Right lobe of liver (tissue), 6 donors: ENCODE data around the gene TSPAN13. TPM values are rescaled to one million over a fixed set of nuclear protein-coding genes. Genes with fewer than 3 reads are reported as not detected.

Experiments
- ATAC-seq, 4 donors: fragments of 200-7000 bp; cut with Tn5 transposase; one replicate each; pipeline ENCODE4 v1.9.1; 2020; ENCODE audit warnings: mild to moderate bottlenecking in 4 of 4, moderate library complexity in 4 of 4
- DNase-seq, 3 donors: peaks; one replicate each; pipeline ENCODE4 v3.0.0-alpha.2; 2020
- H3K27ac ChIP-seq, 3 donors: fragments of 200-600 bp; one replicate each; pipeline ENCODE4 v1.8.0; 2022
- H3K27me3 ChIP-seq, 2 donors: fragments of 200-600 bp; one replicate each; pipeline ENCODE4 v1.8.0; 2022
- H3K36me3 ChIP-seq, 4 donors: fragments of 200-600 bp; sonication (generic) in 1 of 4; one replicate each; pipeline versions ENCODE4 v1.5.1 to v1.8.0; 2017 to 2022; ENCODE audit warnings: control low read depth in 1 of 4
- H3K4me1 ChIP-seq, 4 donors: fragments of 200-600 bp; sonication (generic) in 1 of 4; one replicate each; pipeline versions ENCODE4 v1.5.1 to v1.8.0; 2017 to 2022; ENCODE audit warnings: control low read depth in 1 of 4
- H3K4me3 ChIP-seq, 3 donors: fragments of 200-600 bp; one replicate each; pipeline ENCODE4 v1.8.0; 2022
- H3K9me3 ChIP-seq, 4 donors: fragments of 200-600 bp; sonication (generic) in 1 of 4; one replicate each; pipeline versions ENCODE4 v1.5.1 to v1.8.0; 2017 to 2022; ENCODE audit warnings: control low read depth in 1 of 4
- POLR2A ChIP-seq: fragments of 450-650 bp; IDR thresholded peaks from one replicate; pipeline ENCODE4 v1.6.1; 2017; ENCODE audit warnings: antibody characterized with exemption, mild to moderate bottlenecking
- WGBS: methylation state at CpG from one replicate; pipeline ENCODE4 v1.1.6; 2018; ENCODE audit warnings: low coverage, low lambda C conversion rate; ENCODE audit not compliant: insufficient coverage; ENCODE audit errors: missing lambda C conversion rate; 5-methylcytosine and 5-hydroxymethylcytosine counted together
- intact Hi-C, 2 donors: fragments of 100-400 bp; cut with DNase I; formaldehyde crosslinking; loops; one replicate each; pipeline versions ENCODE4 v1.11.2 to v1.14.1; 2022
- total RNA-seq, 6 experiments: library from RNA; depleted of rRNA in 2 of 6; stranded (reverse); fragments of >200 nt in 2 of 6; fragmentation: NEBNext Ultra II Directional in 3 of 6; extraction: Animal tissue kit (Norgen Biotek cat#: 25700) in 3 of 6; gene quantifications; one replicate each; pipeline versions ENCODE4 v1.1.0 to v1.2.4, GENCODE V29; 2016 to 2023
- TF ChIP-seq, protein P1 (sequence below), 4 donors: fragments of 200-600 bp in 3 of 4; fragments of 450-650 bp in 1 of 4; IDR thresholded peaks; one replicate each; pipeline versions ENCODE4 v1.5.1 to v1.8.0; 2016 to 2022; ENCODE audit warnings: antibody characterized with exemption in 4 of 4, mild to moderate bottlenecking in 2 of 4
- donor health status: DM: no; HTN: yes; CAD: no.
- donor health status: DM: no; HTN: no; CAD: no.
- donor health status: DM: no; HTN: no; CAD: no.
- donor health status: DM: no; HTN: yes; CAD: no.
- donor health status: DM: no; HTN: yes; CAD: no.

TSPAN13 gene
- total RNA-seq, 6 experiments from 2014 or later = 7.1 to 43.2 (median 18.0) TPM

- H3K9me3 ChIP-seq = no peaks in the 10 kb centered on the region
- no peak for DNase-seq
- H3K4me1 ChIP-seq = no peaks in the 10 kb centered on the region
- H3K36me3 ChIP-seq = no peaks in the 10 kb centered on the region
- no peak for TF ChIP-seq POLR2A
- TF ChIP-seq, protein P1, sequence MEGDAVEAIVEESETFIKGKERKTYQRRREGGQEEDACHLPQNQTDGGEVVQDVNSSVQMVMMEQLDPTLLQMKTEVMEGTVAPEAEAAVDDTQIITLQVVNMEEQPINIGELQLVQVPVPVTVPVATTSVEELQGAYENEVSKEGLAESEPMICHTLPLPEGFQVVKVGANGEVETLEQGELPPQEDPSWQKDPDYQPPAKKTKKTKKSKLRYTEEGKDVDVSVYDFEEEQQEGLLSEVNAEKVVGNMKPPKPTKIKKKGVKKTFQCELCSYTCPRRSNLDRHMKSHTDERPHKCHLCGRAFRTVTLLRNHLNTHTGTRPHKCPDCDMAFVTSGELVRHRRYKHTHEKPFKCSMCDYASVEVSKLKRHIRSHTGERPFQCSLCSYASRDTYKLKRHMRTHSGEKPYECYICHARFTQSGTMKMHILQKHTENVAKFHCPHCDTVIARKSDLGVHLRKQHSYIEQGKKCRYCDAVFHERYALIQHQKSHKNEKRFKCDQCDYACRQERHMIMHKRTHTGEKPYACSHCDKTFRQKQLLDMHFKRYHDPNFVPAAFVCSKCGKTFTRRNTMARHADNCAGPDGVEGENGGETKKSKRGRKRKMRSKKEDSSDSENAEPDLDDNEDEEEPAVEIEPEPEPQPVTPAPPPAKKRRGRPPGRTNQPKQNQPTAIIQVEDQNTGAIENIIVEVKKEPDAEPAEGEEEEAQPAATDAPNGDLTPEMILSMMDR (IDR thresholded peaks at IDR 0.05) = no peak
- no peak for ATAC-seq
- no peak overlapping the region for H3K4me3 ChIP-seq
- H3K27ac ChIP-seq = no peak overlapping the region
- intact Hi-C loops = no loop called here
- no peaks in the 10 kb centered on the region for H3K27me3 ChIP-seq
- 74% methylated on average over 2 of the region's 2 CpGs for WGBS
These were observed 32.3 kb downstream of the TSPAN13 start for GRCh38 chr7:16785846-16786245.

- DNase-seq (no peak), ATAC-seq (no peak)
- no peaks in the 10 kb centered on the region for H3K27me3 ChIP-seq
- no peak overlapping the region for H3K27ac ChIP-seq
- WGBS = 57% methylated on average over 4 of the region's 4 CpGs
- H3K4me1 ChIP-seq = no peaks in the 10 kb centered on the region
- H3K4me3 ChIP-seq = no peak overlapping the region
- intact Hi-C loops = no loop called here
- H3K36me3 ChIP-seq = no peaks in the 10 kb centered on the region
- no peaks in the 10 kb centered on the region for H3K9me3 ChIP-seq
- no peak for TF ChIP-seq POLR2A
- TF ChIP-seq, protein P1 (IDR thresholded peaks at IDR 0.05) = no peak
These were observed 32.7 kb downstream of the TSPAN13 start for GRCh38 chr7:16786257-16786656.

DNA sequence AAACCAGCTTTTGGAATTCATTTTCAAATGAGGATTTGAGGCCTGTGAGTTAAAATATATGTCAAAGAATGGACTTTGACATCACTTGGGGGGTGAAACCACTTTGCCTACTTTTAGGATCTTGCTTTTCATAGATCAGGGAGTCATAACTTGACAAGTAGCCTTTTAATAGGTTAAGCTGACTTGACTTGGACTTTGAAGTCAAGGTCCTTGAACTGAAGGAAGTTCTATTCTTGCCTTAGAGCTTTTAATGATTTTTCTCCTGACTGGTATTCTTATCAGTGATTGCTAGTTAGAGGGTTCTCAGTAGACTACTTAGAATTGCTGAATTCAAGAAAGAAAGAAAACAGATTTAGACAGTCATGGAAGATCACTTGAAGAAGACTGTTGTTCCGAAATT is 33.6 kb downstream of the TSPAN13 start:
- H3K27ac ChIP-seq = no peak overlapping the region
- H3K9me3 ChIP-seq = no peaks in the 10 kb centered on the region
- WGBS = 87% methylated on average over 1 of the region's 1 CpG
- no peaks in the 10 kb centered on the region for H3K4me1 ChIP-seq
- DNase-seq (no peak), ATAC-seq (no peak)
- intact Hi-C loops = no loop called here
- no peaks in the 10 kb centered on the region for H3K36me3 ChIP-seq
- no peak overlapping the region for H3K4me3 ChIP-seq
- no peak for TF ChIP-seq POLR2A
- TF ChIP-seq, protein P1 (IDR thresholded peaks at IDR 0.05) = no peak
- no peaks in the 10 kb centered on the region for H3K27me3 ChIP-seq

GRCh38 chr7:16791071-16791470 is 37.5 kb downstream of the TSPAN13 start:
- Histone ChIP-seq H3K27ac (no peak overlapping the region), H3K4me1 (no peaks in the 10 kb centered on the region), H3K4me3 (no peak overlapping the region), H3K27me3 (no peaks in the 10 kb centered on the region), H3K9me3 (no peaks in the 10 kb centered on the region), H3K36me3 (no peaks in the 10 kb centered on the region)
- 73% methylated on average over 1 of the region's 1 CpG for WGBS
- intact Hi-C loops = no loop called here
- no peak for ATAC-seq
- no peak for TF ChIP-seq POLR2A
- TF ChIP-seq, protein P1 (IDR thresholded peaks at IDR 0.05) = no peak
- no peak for DNase-seq
